Endodermal cell (in vitro differentiated cells): ENCODE results near the gene STX1B. TPM values are rescaled to one million over a fixed set of nuclear protein-coding genes. Genes with fewer than 3 reads are reported as not detected.
"Not testable (repeated sequence)": the region's sequence is repeated elsewhere in the genome, so short reads cannot be mapped to it uniquely, and the experiment has no call there.

ENCODE experiments used
- DNase-seq: peaks from one replicate; pipeline ENCODE4 v3.0.0-alpha.2; 2017
- H3K27ac ChIP-seq: 2 replicates; pipeline ENCODE4 v1.5.1; 2013; ENCODE audit warnings: mild to moderate bottlenecking, low read depth, low read length, moderate library complexity
- H3K27me3 ChIP-seq: 2 replicates; pipeline ENCODE4 v1.6.1; 2013; ENCODE audit warnings: mild to moderate bottlenecking, low read length, moderate library complexity; ENCODE audit not compliant: insufficient read depth, control insufficient read depth, poor library complexity, severe bottlenecking
- H3K36me3 ChIP-seq: 2 replicates; pipeline ENCODE4 v1.7.0; 2013; ENCODE audit warnings: mild to moderate bottlenecking, low read length, moderate library complexity; ENCODE audit not compliant: control insufficient read depth, insufficient read depth
- H3K4me1 ChIP-seq: one replicate; pipeline ENCODE4 v1.7.0; 2013; ENCODE audit warnings: low read length; ENCODE audit not compliant: control insufficient read depth, insufficient read depth
- H3K4me3 ChIP-seq: 2 replicates; pipeline ENCODE4 v1.5.1; 2013; ENCODE audit warnings: mild to moderate bottlenecking, low read length, moderate library complexity
- H3K9ac ChIP-seq: 2 replicates; pipeline ENCODE4 v1.6.1; 2013; ENCODE audit warnings: mild to moderate bottlenecking, low read length, moderate library complexity; ENCODE audit not compliant: poor library complexity, severe bottlenecking; ENCODE audit errors: extremely low read depth
- H3K9me3 ChIP-seq: 2 replicates; pipeline ENCODE4 v1.6.1; 2013; ENCODE audit warnings: mild to moderate bottlenecking, low read length, moderate library complexity; ENCODE audit not compliant: control insufficient read depth
- H3K27ac Mint-ChIP-seq: 2 replicates; pipeline ENCODE4 v1.8.0; 2020; ENCODE audit warnings: mixed read lengths
- H3K27me3 Mint-ChIP-seq: 2 replicates; pipeline ENCODE4 v1.8.0; 2021; ENCODE audit warnings: mild to moderate bottlenecking, mixed read lengths; ENCODE audit not compliant: insufficient read depth
- H3K36me3 Mint-ChIP-seq: 2 replicates; pipeline ENCODE4 v1.8.0; 2020; ENCODE audit warnings: low read depth, mixed read lengths
- H3K4me1 Mint-ChIP-seq: 2 replicates; pipeline ENCODE4 v1.8.0; 2020; ENCODE audit warnings: mixed read lengths
- H3K4me3 Mint-ChIP-seq: 2 replicates; pipeline ENCODE4 v1.8.0; 2020; ENCODE audit warnings: mild to moderate bottlenecking, moderate library complexity, mixed read lengths
- H3K9me3 Mint-ChIP-seq: 2 replicates; pipeline ENCODE4 v1.8.0; 2020; ENCODE audit warnings: mild to moderate bottlenecking, mixed read lengths
- WGBS, 2 experiments: methylation state at CpG; one replicate each; pipeline versions ENCODE4 v1.1.5 to v1.1.7; 2013; ENCODE audit warnings: missing lambda C conversion rate in 2 of 2, mixed read lengths in 1 of 2; ENCODE audit not compliant: insufficient coverage in 1 of 2, insufficient read length in 1 of 2; 5-methylcytosine and 5-hydroxymethylcytosine counted together
- total RNA-seq, 2 donors: library from RNA; stranded (reverse); fragmentation: NEBNext Ultra II Directional in 1 of 2; extraction: Animal tissue kit (Norgen Biotek cat#: 25700) in 1 of 2; gene quantifications; 2 replicates in 1 of 2; 3 replicates in 1 of 2; pipeline ENCODE4 v1.2.1, GENCODE V29; 2021
- TF ChIP-seq, protein P1 (sequence below): fragments of 200-600 bp; sonication (generic); conservative IDR thresholded peaks from 2 replicates; pipeline ENCODE4 v1.5.0; 2021; ENCODE audit warnings: antibody characterized with exemption, mild to moderate bottlenecking

Gene STX1B
- total RNA-seq, 2 donors from 2014 or later, result 3.2 to 7.0 TPM

DNA sequence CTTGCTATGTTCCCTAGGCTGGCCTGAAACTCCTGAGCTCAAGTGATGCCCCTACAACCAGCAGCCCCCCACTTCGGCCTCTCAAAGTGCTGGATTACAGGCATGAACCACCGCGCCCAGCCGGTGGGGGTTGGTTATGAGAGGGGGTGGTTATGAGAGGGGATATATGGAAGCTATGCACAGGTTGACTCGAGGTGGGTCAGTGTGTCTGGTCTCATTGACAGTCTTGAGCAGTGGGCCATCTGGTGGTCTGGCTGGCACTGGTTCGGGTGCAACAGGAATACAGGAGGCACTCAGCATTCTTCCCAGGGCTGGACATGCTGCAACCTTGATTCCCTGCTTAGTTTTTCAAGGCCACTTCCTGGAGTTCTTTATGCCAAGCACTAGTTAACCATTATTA, 5.6 kb upstream of the STX1B start:
- WGBS, 2 experiments, result 74 to 83% methylated on average over 3 to 6 of the region's 6 CpGs
- Mint-ChIP-seq H3K27me3 (peaks cover 43% of the 10 kb centered on the region), H3K9me3 (no peaks in the 10 kb centered on the region), H3K4me3 (no peak overlapping the region), H3K4me1 (no peaks in the 10 kb centered on the region), H3K27ac (no peak overlapping the region), H3K36me3 (no peaks in the 10 kb centered on the region)
- Histone ChIP-seq H3K9me3 (no peaks in the 10 kb centered on the region), H3K27ac (no peak overlapping the region), H3K9ac (no peak overlapping the region), H3K4me3 (no peak overlapping the region), H3K27me3 (peaks cover 22% of the 10 kb centered on the region), H3K4me1 (no peaks in the 10 kb centered on the region), H3K36me3 (no peaks in the 10 kb centered on the region)
- no peak for DNase-seq
- TF ChIP-seq, protein P1, sequence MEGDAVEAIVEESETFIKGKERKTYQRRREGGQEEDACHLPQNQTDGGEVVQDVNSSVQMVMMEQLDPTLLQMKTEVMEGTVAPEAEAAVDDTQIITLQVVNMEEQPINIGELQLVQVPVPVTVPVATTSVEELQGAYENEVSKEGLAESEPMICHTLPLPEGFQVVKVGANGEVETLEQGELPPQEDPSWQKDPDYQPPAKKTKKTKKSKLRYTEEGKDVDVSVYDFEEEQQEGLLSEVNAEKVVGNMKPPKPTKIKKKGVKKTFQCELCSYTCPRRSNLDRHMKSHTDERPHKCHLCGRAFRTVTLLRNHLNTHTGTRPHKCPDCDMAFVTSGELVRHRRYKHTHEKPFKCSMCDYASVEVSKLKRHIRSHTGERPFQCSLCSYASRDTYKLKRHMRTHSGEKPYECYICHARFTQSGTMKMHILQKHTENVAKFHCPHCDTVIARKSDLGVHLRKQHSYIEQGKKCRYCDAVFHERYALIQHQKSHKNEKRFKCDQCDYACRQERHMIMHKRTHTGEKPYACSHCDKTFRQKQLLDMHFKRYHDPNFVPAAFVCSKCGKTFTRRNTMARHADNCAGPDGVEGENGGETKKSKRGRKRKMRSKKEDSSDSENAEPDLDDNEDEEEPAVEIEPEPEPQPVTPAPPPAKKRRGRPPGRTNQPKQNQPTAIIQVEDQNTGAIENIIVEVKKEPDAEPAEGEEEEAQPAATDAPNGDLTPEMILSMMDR, result peak; percentile 50

DNA sequence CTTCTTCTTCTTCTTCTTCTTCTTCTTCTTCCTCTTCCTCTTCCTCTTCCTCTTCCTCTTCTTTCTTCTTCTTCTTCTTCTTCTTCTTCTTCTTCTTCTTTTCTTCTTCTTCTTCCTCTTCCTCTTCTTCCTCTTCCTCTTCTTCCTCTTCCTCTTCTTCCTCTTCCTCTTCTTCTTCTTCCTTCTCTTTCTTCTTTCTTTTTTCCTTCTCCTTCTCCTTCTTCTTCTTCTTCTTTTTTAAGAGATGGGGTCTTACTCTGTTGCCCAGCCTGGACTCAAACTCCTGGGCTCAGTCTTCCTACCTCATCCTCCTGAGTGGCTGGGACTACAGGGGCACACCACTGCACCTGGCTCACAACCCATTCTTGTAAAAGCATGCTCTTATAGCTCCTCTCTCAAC, 2.9 kb upstream of the STX1B start:
- peaks cover 51% of the 10 kb centered on the region for H3K27me3 Mint-ChIP-seq
- H3K27ac Mint-ChIP-seq, H3K4me3 Mint-ChIP-seq, H3K9me3 Mint-ChIP-seq, H3K4me1 Mint-ChIP-seq, H3K36me3 ChIP-seq, H3K9me3 ChIP-seq, H3K27ac ChIP-seq, H3K36me3 Mint-ChIP-seq, H3K9ac ChIP-seq, H3K4me3 ChIP-seq, DNase-seq, H3K4me1 ChIP-seq: not testable (repeated sequence)
- H3K27me3 ChIP-seq, result peaks cover 25% of the 10 kb centered on the region

DNA sequence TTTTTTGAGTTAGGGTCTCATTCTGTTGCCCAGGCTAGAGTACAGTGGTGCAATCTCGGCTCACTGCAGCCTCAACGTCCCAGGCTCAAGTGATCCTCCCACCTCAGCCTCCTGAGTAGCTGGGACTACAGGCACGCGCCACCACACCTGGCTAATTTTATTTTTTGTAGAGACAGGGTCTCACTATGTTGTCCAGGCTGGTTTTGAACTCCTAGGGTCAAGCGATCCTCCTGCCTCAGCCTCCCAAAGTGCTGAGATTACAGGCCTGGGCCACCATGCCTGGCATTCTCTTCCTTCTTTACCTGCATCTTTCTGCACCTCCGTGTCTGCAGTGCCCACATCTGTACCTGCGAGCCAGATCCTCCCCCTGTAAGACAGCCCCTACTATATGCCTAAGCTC, 1.4 kb upstream of the STX1B start:
- H3K4me1 Mint-ChIP-seq, H3K4me3 ChIP-seq, H3K36me3 ChIP-seq, H3K4me1 ChIP-seq, H3K27ac Mint-ChIP-seq, H3K9ac ChIP-seq, H3K36me3 Mint-ChIP-seq, DNase-seq, H3K27ac ChIP-seq, H3K9me3 Mint-ChIP-seq, H3K9me3 ChIP-seq: not testable (repeated sequence)
- 88 to 92% methylated on average over 6 to 7 of the region's 7 CpGs for WGBS, 2 experiments
- H3K27me3 ChIP-seq, result peaks cover 25% of the 10 kb centered on the region
- Mint-ChIP-seq H3K27me3 (peaks cover 51% of the 10 kb centered on the region), H3K4me3 (peak overlapping the region; percentile 55)

DNA sequence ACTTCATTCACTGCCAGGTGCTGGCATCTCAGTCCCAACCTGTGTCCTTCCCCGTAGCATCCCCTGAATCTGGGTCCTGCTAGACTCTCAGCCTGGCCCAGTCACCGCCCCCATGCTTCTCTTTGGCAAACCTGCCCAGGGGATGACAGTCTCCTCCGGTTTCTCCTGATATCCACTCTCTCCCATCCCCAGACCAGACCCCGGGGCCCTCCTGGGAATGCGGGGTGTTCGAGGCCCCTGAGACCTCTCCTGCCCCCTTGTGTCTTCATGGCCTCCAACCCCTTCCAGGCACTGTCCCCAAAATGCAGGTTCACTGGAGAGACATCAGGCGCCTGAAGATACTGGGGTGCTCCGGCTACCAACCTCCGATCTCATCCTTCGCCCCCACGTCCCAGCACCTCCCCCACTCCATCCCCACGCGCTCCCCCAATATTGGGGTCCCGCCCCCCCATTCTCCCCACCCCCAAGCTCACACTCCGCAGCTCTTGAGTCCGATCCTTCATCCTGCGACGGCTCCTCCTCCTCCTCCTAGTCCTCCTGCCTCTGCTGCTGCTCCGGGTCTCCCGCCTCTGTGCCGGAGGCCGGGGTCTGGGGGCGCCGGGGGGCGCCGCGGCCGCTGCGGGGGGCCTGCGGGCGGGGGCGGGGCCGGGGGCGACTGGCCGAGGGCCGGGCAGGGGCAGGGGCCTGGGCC, 399 bp downstream of the STX1B start:
- no peak overlapping the region for H3K9ac ChIP-seq
- DNase-seq, result no peak
- 19 to 40% methylated on average over 7 to 33 of the region's 36 CpGs for WGBS, 2 experiments

More for the DNA sequence above, 399 bp downstream of the STX1B start:
- Mint-ChIP-seq H3K4me1 (peaks cover 6% of the 10 kb centered on the region), H3K36me3 (no peaks in the 10 kb centered on the region), H3K27me3 (peaks cover 45% of the 10 kb centered on the region), H3K27ac (no peak overlapping the region), H3K9me3 (no peaks in the 10 kb centered on the region), H3K4me3 (peak overlapping the region; percentile 55)
- Histone ChIP-seq H3K27me3 (peaks cover 25% of the 10 kb centered on the region), H3K4me1 (no peaks in the 10 kb centered on the region), H3K27ac (no peak overlapping the region), H3K36me3 (no peaks in the 10 kb centered on the region), H3K9me3 (no peaks in the 10 kb centered on the region), H3K4me3 (no peak overlapping the region)
- TF ChIP-seq, protein P1, result no peak
